ENCODE results near the gene LRRC59. TPM values are rescaled to one million over a fixed set of nuclear protein-coding genes. Genes with fewer than 3 reads are reported as not detected.

LRRC59 gene
- total and polyA plus RNA-seq, 2 of the 13 experiments (the other 11 are each of a cell fraction or from before 2014, with no cell fraction given): 87.3 to 222 TPM

- TF ChIP-seq ZBTB38 (CRISPR knock-in tag; IDR thresholded peaks at IDR 0.05): no peak
- no peak for TF ChIP-seq ZNF569 (CRISPR knock-in tag; IDR thresholded peaks at IDR 0.05; ENCODE audit: borderline replicate concordance)
- peak; percentile 86 for TF ChIP-seq DRAP1 (CRISPR knock-in tag; IDR thresholded peaks at IDR 0.05)
- peak; percentile 31; the same call in 1 of the 2 replicates for TF ChIP-seq MLX (CRISPR knock-in tag; IDR thresholded peaks at IDR 0.05)
- TF ChIP-seq RORA (CRISPR knock-in tag; IDR thresholded peaks at IDR 0.05): no peak
- TF ChIP-seq IRX3 (CRISPR knock-in tag; IDR thresholded peaks at IDR 0.05; ENCODE audit: borderline replicate concordance, low read depth): no peak
- no peak for TF ChIP-seq HHEX (CRISPR knock-in tag; IDR thresholded peaks at IDR 0.05)
- 0 out of 2 replicates have a peak, but pooled peaks have one; percentile 63 for TF ChIP-seq ZHX1 (CRISPR knock-in tag; IDR thresholded peaks at IDR 0.05; ENCODE audit: low read depth)
- TF ChIP-seq CHD4 (IDR thresholded peaks at IDR 0.05; ENCODE audit: borderline replicate concordance, low read length): no peak
- TF ChIP-seq YEATS4 (CRISPR knock-in tag; IDR thresholded peaks at IDR 0.05; ENCODE audit: borderline replicate concordance): peak; percentile 32; the same call in 1 of the 2 replicates
- TF ChIP-seq FOSL1 (CRISPR knock-in tag; IDR thresholded peaks at IDR 0.05; ENCODE audit: borderline replicate concordance): no peak
- TF ChIP-seq SKIL (CRISPR knock-in tag; IDR thresholded peaks at IDR 0.05; ENCODE audit: borderline replicate concordance): no peak
- TF ChIP-seq BCLAF1 (IDR thresholded peaks at IDR 0.05): no peak
- no peak for TF ChIP-seq SRY (CRISPR knock-in tag; IDR thresholded peaks at IDR 0.05)
- no peak for TF ChIP-seq ATF5 (CRISPR knock-in tag; IDR thresholded peaks at IDR 0.05; ENCODE audit: low read depth)
- TF ChIP-seq SKI (IDR thresholded peaks at IDR 0.05; ENCODE audit: partially characterized antibody): peak; percentile 25
- peak; percentile 41; the same call in 1 of the 2 replicates for TF ChIP-seq MED1 (CRISPR knock-in tag; IDR thresholded peaks at IDR 0.05)
These were observed 28.6 kb upstream of the LRRC59 start, which contains the start of gene ACSF2 (continued) for GRCh38 chr17:50425682-50426471.

Data from HepG2 (cell line).